K562 (cell line): Measurements from ENCODE around the gene SERPIND1. TPM values are rescaled to one million over a fixed set of nuclear protein-coding genes. Genes with fewer than 3 reads are reported as not detected.

ENCODE experiments used
- ATAC-seq: fragments of 200-7000 bp; cut with Tn5 transposase; 3 replicates; pipeline ENCODE4 v1.9.1; 2020; ENCODE audit warnings: moderate library complexity
- BruUV-seq: library from RNA; stranded (reverse); fragments of 400-500 nt; replicated peaks from 2 replicates; lab custom pipeline; 2021; lab: Mats Ljungman, UMichigan
- CTCF ChIA-PET: fragments of 300-600 bp; formaldehyde crosslinking; extraction: SDS; loops from one replicate; lab custom pipeline; 2021; ENCODE audit warnings: low intra/inter-chr PET ratio; lab: Yijun Ruan, JAX
- POLR2A ChIA-PET: fragments of 300-600, 350-650 bp; sonication (Branson Sonifier 250); formaldehyde crosslinking; extraction: SDS; loops from one replicate; lab custom pipeline; 2021; ENCODE audit warnings: antibody characterized with exemption, inconsistent platforms; lab: Yijun Ruan, JAX
- DNase-seq, 4 experiments: peaks; one replicate each; pipeline versions ENCODE4 v3.0.0 to v3.0.0-alpha.2; 2011 to 2018; ENCODE audit warnings: low spot score in 3 of 4, mixed read lengths in 3 of 4; ENCODE audit errors: extremely low read depth in 1 of 4
- FAIRE-seq: peaks from 2 replicates; lab custom pipeline; 2011; peaks lifted over from hg19 to GRCh38; lab: Jason Lieb, UNC
- H2AFZ ChIP-seq: 2 replicates; pipeline ENCODE4 v1.6.0; 2011; ENCODE audit warnings: low read depth, low read length, control low read depth, inconsistent platforms
- H3K27ac ChIP-seq: fragments of 200-600 bp; 3 replicates; pipeline ENCODE4 v1.8.0; 2011; ENCODE audit warnings: low read depth, mild to moderate bottlenecking, control low read depth, inconsistent platforms, low read length, moderate library complexity, mixed read lengths; ENCODE audit errors: extremely low read depth
- H3K27me3 ChIP-seq, 2 experiments: fragments of 300-600 bp in 1 of 2; 2 replicates in 1 of 2; 3 replicates in 1 of 2; pipeline versions ENCODE4 v1.6.0 to v1.8.0; 2011; ENCODE audit warnings: inconsistent platforms in 2 of 2, low read length in 2 of 2, mild to moderate bottlenecking in 1 of 2, mixed read lengths in 1 of 2, moderate library complexity in 1 of 2; ENCODE audit not compliant: control insufficient read depth in 2 of 2, insufficient read depth in 2 of 2
- H3K36me3 ChIP-seq: fragments of 300-600 bp; 3 replicates; pipeline ENCODE4 v1.8.0; 2011; ENCODE audit warnings: mild to moderate bottlenecking, low read length, inconsistent platforms; ENCODE audit not compliant: control insufficient read depth, insufficient read depth
- H3K4me1 ChIP-seq, 2 experiments: fragments of 200-600 bp in 1 of 2; replicated peaks in 1 of 2; 2 replicates in 1 of 2; 3 replicates in 1 of 2; pipeline versions ENCODE4 v1.5.1 to v1.8.0; 2011; ENCODE audit warnings: inconsistent platforms in 2 of 2, low read length in 2 of 2, mild to moderate bottlenecking in 1 of 2, mixed read lengths in 1 of 2, moderate library complexity in 1 of 2; ENCODE audit not compliant: control insufficient read depth in 2 of 2, insufficient read depth in 2 of 2
- H3K4me2 ChIP-seq: 2 replicates; pipeline ENCODE4 v1.6.1; 2011; ENCODE audit warnings: low read length, control low read depth, inconsistent platforms, mixed read lengths; ENCODE audit not compliant: insufficient read depth
- H3K4me3 ChIP-seq: fragments of 200-600 bp; sonication (generic), shearing (Covaris generic); 2 replicates; pipeline ENCODE4 v1.5.1; 2016; ENCODE audit warnings: control low read depth, inconsistent platforms
- H3K79me2 ChIP-seq: fragments of 200-600 bp; 3 replicates; pipeline ENCODE4 v1.8.0; 2011; ENCODE audit warnings: low read length, inconsistent platforms; ENCODE audit not compliant: control insufficient read depth, insufficient read depth
- H3K9ac ChIP-seq, 2 experiments: 2 replicates each; pipeline versions ENCODE4 v1.6.0 to v1.6.1; 2011; ENCODE audit warnings: low read depth in 2 of 2, low read length in 2 of 2, control low read depth in 1 of 2, inconsistent platforms in 1 of 2, mild to moderate bottlenecking in 1 of 2, mixed read lengths in 1 of 2; ENCODE audit not compliant: insufficient read depth in 1 of 2
- H3K9me1 ChIP-seq: one replicate; pipeline ENCODE4 v1.6.0; 2011; ENCODE audit warnings: inconsistent platforms, mild to moderate bottlenecking, low read length, moderate library complexity; ENCODE audit not compliant: control insufficient read depth, insufficient read depth
- H3K9me3 ChIP-seq: replicated peaks from 2 replicates; pipeline ENCODE4 v1.5.1; 2011; ENCODE audit warnings: low read depth, low read length, inconsistent platforms; ENCODE audit not compliant: control insufficient read depth, insufficient read depth
- H4K20me1 ChIP-seq: replicated peaks from 2 replicates; pipeline ENCODE4 v1.6.1; 2011; ENCODE audit warnings: low read length, inconsistent platforms, mixed read lengths; ENCODE audit not compliant: control insufficient read depth, insufficient read depth
- POLR3A ChIP-seq: IDR thresholded peaks from 2 replicates; pipeline ENCODE4 v1.6.1; 2011; ENCODE audit warnings: borderline replicate concordance, mild to moderate bottlenecking, moderate library complexity; ENCODE audit not compliant: insufficient read length, insufficient read depth; ENCODE audit errors: extremely low read depth
- USF1 ChIP-seq: sonication (generic); formaldehyde crosslinking; IDR thresholded peaks from 2 replicates; pipeline ENCODE4 v1.9.0; 2022; ENCODE audit warnings: mild to moderate bottlenecking, missing genetic modification reagents
- ZNF217 ChIP-seq: sonication (generic); formaldehyde crosslinking; IDR thresholded peaks from 2 replicates; pipeline ENCODE4 v1.8.0; 2022; ENCODE audit warnings: mild to moderate bottlenecking, missing genetic modification reagents
- ZNF518B ChIP-seq: fragments of 250-450 bp; sonication (Bioruptor Pico); IDR thresholded peaks from 2 replicates; pipeline ENCODE4 v1.5.0; 2021; ENCODE audit warnings: mild to moderate bottlenecking, moderate library complexity
- WGBS: fragments of 100-300 bp; shearing (Covaris generic); methylation state at CpG from one replicate; pipeline ENCODE4 v1.1.6; 2016; ENCODE audit warnings: low coverage, mixed read lengths; ENCODE audit not compliant: insufficient coverage; ENCODE audit errors: missing lambda C conversion rate; 5-methylcytosine and 5-hydroxymethylcytosine counted together
- in situ Hi-C: fragments of 300-500 bp; cut with MboI; formaldehyde crosslinking; loops from 4 replicates; pipeline ENCODE4 v1.15.0; 2018; ENCODE audit warnings: inconsistent platforms, mixed read lengths
- intact Hi-C: fragments of 100-400 bp; cut with micrococcal nuclease; formaldehyde crosslinking; loops from 2 replicates; pipeline ENCODE4 v1.14.2; 2022
- polyA plus RNA-seq, 8 experiments: library from polyadenylated mRNA; depleted of rRNA in 4 of 8; stranded (reverse) in 5 of 8; unstranded in 3 of 8; fragments of >200 nt; fragmentation: Nextera tagmentation in 2 of 8; fragmentation: Illumina TruSeq in 1 of 8; extraction: Ambion mirVana in 2 of 8; extraction: Trizol in 1 of 8; gene quantifications; 2 replicates each; pipeline versions ENCODE4 v1.2.1 to v1.2.3, GENCODE V29; 2011 to 2014; ENCODE audit warnings: inconsistent platforms in 1 of 8, missing spikeins in 1 of 8
- total RNA-seq, 7 experiments: library from RNA; depleted of rRNA in 6 of 7; stranded (reverse); fragments of >200 nt in 6 of 7; fragmentation: Illumina TruSeq in 2 of 7; extraction: Trizol in 2 of 7; gene quantifications; 2 replicates each; pipeline versions ENCODE4 v1.2.1 to v1.2.3, GENCODE V29; 2011 to 2021; ENCODE audit warnings: low replicate concordance in 1 of 7
- TF ChIP-seq, protein P1 (sequence below): fragments of 250-450 bp; sonication (Bioruptor Pico); IDR thresholded peaks from 2 replicates; pipeline ENCODE4 v1.4.0; 2020; ENCODE audit warnings: borderline replicate concordance
- TF ChIP-seq, protein P2 (sequence below), 2 experiments: fragments of 450-650 bp in 1 of 2; sonication (generic) in 1 of 2; formaldehyde crosslinking; conservative IDR thresholded peaks; 2 replicates each; pipeline versions ENCODE4 v1.4.0 to v1.8.1; 2020 to 2022; ENCODE audit warnings: mild to moderate bottlenecking in 1 of 2, missing genetic modification reagents in 1 of 2
- TF ChIP-seq, protein P3 (sequence below): sonication (generic); formaldehyde crosslinking; IDR thresholded peaks from 2 replicates; pipeline ENCODE4 v1.9.0; 2022; ENCODE audit warnings: mild to moderate bottlenecking, missing genetic modification reagents

The SERPIND1 gene
- total and polyA plus RNA-seq, 9 of the 15 experiments (the other 6 are each of a cell fraction or from before 2014, with no cell fraction given), result 0.04 to 0.11 (median 0.09) TPM; not detected in 6

DNA sequence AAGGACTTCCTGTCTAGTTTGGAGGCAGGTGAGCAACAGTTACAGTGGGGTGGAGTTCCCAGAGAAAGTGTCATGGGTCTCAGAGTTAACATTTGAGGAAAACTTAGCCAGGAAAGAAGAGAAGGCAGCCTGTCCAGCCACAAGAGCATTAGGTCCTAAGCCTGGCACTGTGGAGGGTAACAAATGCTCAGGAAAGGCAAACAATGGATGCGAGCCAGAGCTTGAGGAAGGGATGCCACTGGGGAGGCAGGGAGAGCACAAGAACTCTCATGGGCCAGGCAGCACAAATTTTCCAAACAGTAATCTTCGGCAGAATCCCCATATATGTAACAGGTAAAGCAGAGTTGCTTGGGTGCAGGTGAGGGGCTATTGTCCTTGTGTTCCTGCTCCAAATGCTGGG, 8.0 kb upstream of the SERPIND1 start:
- Histone ChIP-seq H3K27me3 (no peaks in the 10 kb centered on the region), H3K9me3 (no peaks in the 10 kb centered on the region), H3K4me3 (no peak overlapping the region), H3K36me3 (peaks cover 54% of the 10 kb centered on the region), H3K79me2 (no peaks in the 10 kb centered on the region), H3K27ac (no peak overlapping the region), H3K9ac (no peak overlapping the region), H3K4me2 (no peak overlapping the region), H3K9me1 (peaks cover 11% of the 10 kb centered on the region), H2AFZ (no peak overlapping the region), H4K20me1 (no peaks in the 10 kb centered on the region; the same call in 1 of the 2 replicates), H3K4me1 (peaks cover 7 to 10% of the 10 kb centered on the region in 2 experiments; a peak in 4 of 5 replicates)
- no peak for FAIRE-seq
- WGBS, result 66% methylated on average over 2 of the region's 2 CpGs
- in situ Hi-C loops (no loop called here), intact Hi-C loops (no loop called here)
- POLR2A ChIA-PET, result interaction anchor here (0.6 to 4.5 kb wide), 5 partner anchors 9 to 1660 kb away, joined by 3 to 27 read pairs (median 5); no protein-coding TSS in a partner anchor
- DNase-seq, result no peak
- ATAC-seq, result no peak
- BruUV-seq, result no TSS peak
- CTCF ChIA-PET, result interaction anchor here (1.0 kb wide), 1 partner anchor 18 kb away, joined by 3 read pairs; no protein-coding TSS in a partner anchor
- TF ChIP-seq POLR3A, result no peak
- TF ChIP-seq ZNF217 (CRISPR knock-in tag), result no peak
- TF ChIP-seq, protein P1, sequence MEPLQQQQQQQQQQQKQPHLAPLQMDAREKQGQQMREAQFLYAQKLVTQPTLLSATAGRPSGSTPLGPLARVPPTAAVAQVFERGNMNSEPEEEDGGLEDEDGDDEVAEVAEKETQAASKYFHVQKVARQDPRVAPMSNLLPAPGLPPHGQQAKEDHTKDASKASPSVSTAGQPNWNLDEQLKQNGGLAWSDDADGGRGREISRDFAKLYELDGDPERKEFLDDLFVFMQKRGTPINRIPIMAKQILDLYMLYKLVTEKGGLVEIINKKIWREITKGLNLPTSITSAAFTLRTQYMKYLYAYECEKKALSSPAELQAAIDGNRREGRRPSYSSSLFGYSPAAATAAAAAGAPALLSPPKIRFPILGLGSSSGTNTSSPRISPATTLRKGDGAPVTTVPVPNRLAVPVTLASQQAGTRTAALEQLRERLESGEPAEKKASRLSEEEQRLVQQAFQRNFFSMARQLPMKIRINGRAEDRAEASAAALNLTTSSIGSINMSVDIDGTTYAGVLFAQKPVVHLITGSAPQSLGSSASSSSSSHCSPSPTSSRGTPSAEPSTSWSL (CRISPR knock-in tag), result no peak
- TF ChIP-seq, protein P2, sequence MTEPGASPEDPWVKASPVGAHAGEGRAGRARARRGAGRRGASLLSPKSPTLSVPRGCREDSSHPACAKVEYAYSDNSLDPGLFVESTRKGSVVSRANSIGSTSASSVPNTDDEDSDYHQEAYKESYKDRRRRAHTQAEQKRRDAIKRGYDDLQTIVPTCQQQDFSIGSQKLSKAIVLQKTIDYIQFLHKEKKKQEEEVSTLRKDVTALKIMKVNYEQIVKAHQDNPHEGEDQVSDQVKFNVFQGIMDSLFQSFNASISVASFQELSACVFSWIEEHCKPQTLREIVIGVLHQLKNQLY (CRISPR knock-in tag; conservative IDR thresholded peaks at IDR 0.05), result 0 out of 4 replicates have a peak, but pooled peaks of 1 of the 2 experiments have one; percentile 15
- TF ChIP-seq, protein P3, sequence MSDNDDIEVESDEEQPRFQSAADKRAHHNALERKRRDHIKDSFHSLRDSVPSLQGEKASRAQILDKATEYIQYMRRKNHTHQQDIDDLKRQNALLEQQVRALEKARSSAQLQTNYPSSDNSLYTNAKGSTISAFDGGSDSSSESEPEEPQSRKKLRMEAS (CRISPR knock-in tag), result 0 out of 2 replicates have a peak, but pooled peaks have one; percentile 4
- no peak for TF ChIP-seq ZNF518B
- 0 out of 2 replicates have a peak, but pooled peaks have one; percentile 1 for TF ChIP-seq USF1 (CRISPR knock-in tag)
